ENCODE data around the gene SYCE3. TPM values are rescaled to one million over a fixed set of nuclear protein-coding genes. Genes with fewer than 3 reads are reported as not detected.

SYCE3 gene
- total RNA-seq, 4 donors from 2014 or later, result not detected

- H3K36me3 ChIP-seq, result peaks cover 0 to 8% of the 10 kb centered on the region in 2 donors
- H3K4me3 ChIP-seq, result no peak overlapping the region
- TF ChIP-seq EP300 (IDR thresholded peaks at IDR 0.05) (no peak), POLR2AphosphoS5 (IDR thresholded peaks at IDR 0.05) (no peak), CTCF (IDR thresholded peaks at IDR 0.05) (no peak), POLR2A (IDR thresholded peaks at IDR 0.05) (no peak)
- H3K27me3 ChIP-seq, result no peaks in the 10 kb centered on the region
- 87 to 94% methylated on average over 5 to 14 of the region's 23 CpGs for whole genome bisulfite sequencing, 2 donors (ENCODE audit: low coverage in 1 of 2)
- ATAC-seq, result no peak
- no peaks in the 10 kb centered on the region for H3K9me3 ChIP-seq
- peaks cover 0 to 25% (median 14%) of the 10 kb centered on the region in 3 donors for H3K4me1 ChIP-seq
- no peak overlapping the region for H3K27ac ChIP-seq
These were observed 21.7 kb upstream of the SYCE3 start for GRCh38 chr22:50584106-50585096.

- ATAC-seq, result peak; percentile 38
- H3K9me3 ChIP-seq, result no peaks in the 10 kb centered on the region
- H3K4me1 ChIP-seq, result peaks cover 0 to 35% (median 24%) of the 10 kb centered on the region in 3 donors
- TF ChIP-seq EP300 (IDR thresholded peaks at IDR 0.05) (no peak), CTCF (IDR thresholded peaks at IDR 0.05) (peak in 1 of 4 experiments; percentile 25), POLR2A (IDR thresholded peaks at IDR 0.05) (no peak), POLR2AphosphoS5 (IDR thresholded peaks at IDR 0.05) (no peak)
- 15% methylated on average over 12 of the region's 37 CpGs; no CpG with 5 or more reads in 1 of the 2 donors for WGBS, 2 donors (ENCODE audit: low coverage in 1 of 2)
- H3K27ac ChIP-seq, result peak overlapping the region; percentile 1 to 100 (median 98)
- peaks cover 0 to 8% of the 10 kb centered on the region in 2 donors for H3K36me3 ChIP-seq
- peak overlapping the region; percentile 55 to 96 for H3K4me3 ChIP-seq
- H3K27me3 ChIP-seq, result no peaks in the 10 kb centered on the region
These were observed 20.7 kb upstream of the SYCE3 start for GRCh38 chr22:50583294-50583861.

GRCh38 chr22:50582493-50583293 is 20.0 kb upstream of the SYCE3 start, which contains the start of gene CHKB:
TSS of gene CHKB (minus strand) at chr22:50582849. CDS start at chr22:50582781, 68 bp downstream.
- TF ChIP-seq CTCF (IDR thresholded peaks at IDR 0.05) (peak in 1 of 4 experiments; percentile 11), POLR2AphosphoS5 (IDR thresholded peaks at IDR 0.05) (peak; percentile 57), EP300 (IDR thresholded peaks at IDR 0.05) (no peak), POLR2A (IDR thresholded peaks at IDR 0.05) (peak; percentile 84)
- peaks cover 0 to 8% of the 10 kb centered on the region in 2 donors for H3K36me3 ChIP-seq

GRCh38 chr22:50581950-50582492 is 19.3 kb upstream of the SYCE3 start:
- Histone ChIP-seq H3K4me3 (peak overlapping the region; percentile 51 to 96), H3K27ac (peak overlapping the region; percentile 81 to 100 (median 98)), H3K27me3 (peaks cover 4% of the 10 kb centered on the region), H3K4me1 (peaks cover 0 to 49% (median 29%) of the 10 kb centered on the region in 3 donors), H3K36me3 (peaks cover 0 to 8% of the 10 kb centered on the region in 2 donors), H3K9me3 (no peaks in the 10 kb centered on the region)
- TF ChIP-seq POLR2AphosphoS5 (IDR thresholded peaks at IDR 0.05) (no peak), POLR2A (IDR thresholded peaks at IDR 0.05) (no peak)
- no peak for ATAC-seq
- 20 to 40% methylated on average over 1 to 2 of the region's 39 CpGs for WGBS, 2 donors (ENCODE audit: low coverage in 1 of 2)

More at GRCh38 chr22:50582493-50583293, 20.0 kb upstream of the SYCE3 start, which contains the start of gene CHKB:
- H3K9me3 ChIP-seq, result no peaks in the 10 kb centered on the region
- H3K4me3 ChIP-seq, result peak within 1 kb of the TSS; percentile 55 to 96
- peaks cover 0 to 42% (median 29%) of the 10 kb centered on the region in 3 donors for H3K4me1 ChIP-seq
- H3K27me3 ChIP-seq, result peaks cover 4% of the 10 kb centered on the region
- peak; percentile 96 for ATAC-seq
- H3K27ac ChIP-seq, result peak within 1 kb of the TSS; percentile 81 to 100 (median 98)
- no CpG with 5 or more reads among the region's 96 CpGs for WGBS, 2 donors (ENCODE audit: low coverage in 1 of 2)
